ENCODE results near the gene NAPA. TPM values are rescaled to one million over a fixed set of nuclear protein-coding genes. Genes with fewer than 3 reads are reported as not detected.
A peak's percentile ranks its signal among the peaks of the same experiment; 100 is the strongest.

Gene NAPA
- 100 to 1,000 TPM in 3 of 7 donors, 10 to 100 TPM in 4; 85.8 to 171 (median 98.1) TPM for total RNA-seq
- 10 to 100 TPM; 51.3 to 64.1 (median 56.6) TPM for polyA plus RNA-seq
- long read RNA-seq, donor 1, transcript NAPA-201 (11 exons, 1,839 nt) = major isoform, 35 of 47 reads
- long read RNA-seq, donor 1, partial matches to known transcripts = 9 of 47 reads
- long read RNA-seq, donor 1, other reads (novel, unspliced or antisense) = 0 of 47 reads
- long read RNA-seq, donor 2, transcript NAPA-201 (11 exons, 1,839 nt) = major isoform, 31 of 38 reads
- long read RNA-seq, donor 2, partial matches to known transcripts = 0 of 38 reads
- long read RNA-seq, donor 2, other reads (novel, unspliced or antisense) = 6 of 38 reads

DNA sequence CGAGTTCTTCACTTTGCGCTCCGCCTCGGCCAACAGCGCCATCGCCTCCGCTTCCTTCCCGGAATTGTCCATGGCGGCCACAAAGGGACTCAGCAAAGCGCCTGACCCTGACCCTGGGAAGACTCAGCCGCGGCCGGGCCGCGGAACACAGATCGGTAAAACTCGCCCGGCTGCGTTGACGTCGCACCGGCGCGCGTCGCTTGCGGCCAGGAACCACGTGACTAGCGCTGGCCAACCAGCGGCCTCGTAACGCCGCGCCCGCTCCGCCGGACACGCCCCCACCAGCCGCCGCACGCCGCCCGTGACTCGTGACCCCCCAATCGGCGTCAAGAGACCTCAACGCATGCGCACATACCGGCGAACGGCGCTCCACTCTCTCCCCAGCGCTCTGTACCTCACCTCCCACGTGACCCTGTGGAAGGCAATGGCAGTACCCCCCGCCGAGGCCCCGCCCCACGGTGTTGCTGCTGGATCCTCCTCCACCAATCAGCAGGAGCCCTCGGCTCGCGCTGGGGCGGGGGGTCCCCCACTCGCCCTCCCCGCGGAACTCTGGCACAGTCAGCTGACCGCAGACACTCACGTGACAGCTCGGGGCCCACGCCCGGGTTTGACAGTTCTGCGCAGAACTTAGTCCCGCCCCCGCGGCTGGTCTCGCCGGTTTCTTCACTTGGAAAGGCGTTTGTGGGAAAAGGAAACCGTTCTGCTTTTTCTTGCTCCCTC, at the start of gene NAPA:
Gene NAPA (minus strand): TSS at position 195 of the 720 bp plus-strand sequence. CDS start 123 bp downstream, at position 72.
- peak; percentile 100 for DNase-seq
- TF ChIP-seq POLR2AphosphoS5 (IDR thresholded peaks at IDR 0.05) = peak; percentile 93 to 97 (median 94)
- TF ChIP-seq, protein P1, sequence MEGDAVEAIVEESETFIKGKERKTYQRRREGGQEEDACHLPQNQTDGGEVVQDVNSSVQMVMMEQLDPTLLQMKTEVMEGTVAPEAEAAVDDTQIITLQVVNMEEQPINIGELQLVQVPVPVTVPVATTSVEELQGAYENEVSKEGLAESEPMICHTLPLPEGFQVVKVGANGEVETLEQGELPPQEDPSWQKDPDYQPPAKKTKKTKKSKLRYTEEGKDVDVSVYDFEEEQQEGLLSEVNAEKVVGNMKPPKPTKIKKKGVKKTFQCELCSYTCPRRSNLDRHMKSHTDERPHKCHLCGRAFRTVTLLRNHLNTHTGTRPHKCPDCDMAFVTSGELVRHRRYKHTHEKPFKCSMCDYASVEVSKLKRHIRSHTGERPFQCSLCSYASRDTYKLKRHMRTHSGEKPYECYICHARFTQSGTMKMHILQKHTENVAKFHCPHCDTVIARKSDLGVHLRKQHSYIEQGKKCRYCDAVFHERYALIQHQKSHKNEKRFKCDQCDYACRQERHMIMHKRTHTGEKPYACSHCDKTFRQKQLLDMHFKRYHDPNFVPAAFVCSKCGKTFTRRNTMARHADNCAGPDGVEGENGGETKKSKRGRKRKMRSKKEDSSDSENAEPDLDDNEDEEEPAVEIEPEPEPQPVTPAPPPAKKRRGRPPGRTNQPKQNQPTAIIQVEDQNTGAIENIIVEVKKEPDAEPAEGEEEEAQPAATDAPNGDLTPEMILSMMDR (IDR thresholded peaks at IDR 0.05 in 8 of 11, conservative IDR thresholded peaks at IDR 0.05 in 3 of 11) = no peak
- TF ChIP-seq POLR2A (IDR thresholded peaks at IDR 0.05) = peak; percentile 9 to 60 (median 24)
- Histone ChIP-seq H3K36me3 (peaks cover 0 to 21% (median 0%) of the 10 kb centered on the region in 6 donors), H3K4me3 (peak within 1 kb of the TSS; percentile 70 to 96 (median 85)), H3K9me3 (no peaks in the 10 kb centered on the region), H3K4me1 (peaks cover 43 to 88% (median 67%) of the 10 kb centered on the region in 6 donors), H3K27me3 (replicated peaks in 1 of 7) (peaks cover 0 to 4% (median 0%) of the 10 kb centered on the region in 7 donors), H3K27ac (peak within 1 kb of the TSS; percentile 91 to 98 (median 95))
- WGBS, 5 donors = 0 to 2% (median 0%) methylated on average over 28 to 78 of the region's 78 CpGs
- intact Hi-C loops (cut with DNase I; ENCODE audit: low total_unique reads) = loop anchor here (5.0 kb wide), 1 partner anchor 92 kb away; the partner anchor contains the start of gene BICRA

DNA sequence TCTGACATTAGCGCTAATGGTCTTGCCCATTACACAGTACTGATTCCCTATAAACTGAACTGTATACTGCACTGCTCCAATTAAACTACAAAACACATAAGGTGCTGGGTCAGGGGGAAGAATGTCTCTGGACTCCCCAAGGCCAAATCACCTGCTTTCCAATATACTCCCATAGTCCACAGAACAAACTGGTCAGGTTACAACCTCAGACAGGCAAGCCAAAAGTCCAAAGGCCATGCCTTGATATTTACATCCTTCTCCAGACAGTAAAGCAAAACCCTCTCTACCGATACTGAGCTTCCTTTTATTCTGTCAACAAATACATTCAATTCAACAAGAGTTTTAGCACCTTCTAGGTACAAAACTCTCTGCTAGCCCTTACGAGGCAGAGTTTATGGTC, 49.2 kb upstream of the NAPA start:
- no peak for DNase-seq
- H3K36me3 ChIP-seq = no peaks in the 10 kb centered on the region
- H3K9me3 ChIP-seq = peaks cover 0 to 3% (median 0%) of the 10 kb centered on the region in 8 donors
- H3K27me3 ChIP-seq (replicated peaks in 1 of 7) = no peaks in the 10 kb centered on the region
- intact Hi-C loops (cut with DNase I; ENCODE audit: low total_unique reads) = no loop called here
- H3K4me3 ChIP-seq = no peak overlapping the region
- WGBS, 5 donors = 83 to 93% (median 92%) methylated on average over 3 of the region's 3 CpGs
- H3K27ac ChIP-seq = no peak overlapping the region
- TF ChIP-seq, protein P1 (IDR thresholded peaks at IDR 0.05 in 8 of 11, conservative IDR thresholded peaks at IDR 0.05 in 3 of 11) = no peak
- TF ChIP-seq POLR2A (IDR thresholded peaks at IDR 0.05) = no peak
- no peak for TF ChIP-seq POLR2AphosphoS5 (IDR thresholded peaks at IDR 0.05)
- H3K4me1 ChIP-seq = no peaks in the 10 kb centered on the region

DNA sequence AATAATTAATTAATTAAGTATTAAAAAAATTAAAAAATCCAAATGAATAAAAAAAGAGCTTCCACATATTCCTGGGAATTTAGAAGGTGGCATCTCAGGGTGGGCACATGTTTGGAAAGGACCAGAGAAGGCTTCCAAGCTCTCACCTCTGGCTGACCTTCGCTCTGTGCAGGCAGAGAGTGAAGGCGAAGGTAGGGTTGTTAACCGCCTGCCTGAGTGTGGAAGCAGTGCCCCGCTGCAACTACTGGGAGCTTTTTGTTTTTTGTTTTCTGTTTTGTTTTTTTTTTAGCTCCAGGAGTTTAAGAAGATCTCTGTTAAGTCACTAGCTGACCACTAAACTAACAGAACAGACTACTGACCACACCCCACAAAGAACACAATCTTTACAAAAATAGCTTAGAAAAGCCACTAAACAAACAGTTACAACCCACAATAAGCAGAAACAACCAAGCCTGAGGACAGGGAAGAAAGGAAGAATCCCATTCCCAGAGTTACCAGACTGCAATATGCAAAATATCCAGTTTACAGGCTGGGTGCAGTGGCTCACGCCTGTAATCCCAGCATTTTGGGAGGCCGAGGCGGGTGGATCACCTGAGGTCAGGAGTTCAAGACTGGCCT, 46.7 kb upstream of the NAPA start:
- intact Hi-C loops (cut with DNase I; ENCODE audit: low total_unique reads) = no loop called here
- H3K36me3 ChIP-seq = no peaks in the 10 kb centered on the region
- H3K9me3 ChIP-seq = peaks cover 0 to 3% (median 0%) of the 10 kb centered on the region in 8 donors
- no peak overlapping the region for H3K4me3 ChIP-seq
- H3K4me1 ChIP-seq = no peaks in the 10 kb centered on the region
- no peak overlapping the region for H3K27ac ChIP-seq
- 89 to 96% (median 91%) methylated on average over 7 of the region's 7 CpGs for WGBS, 5 donors
- H3K27me3 ChIP-seq (replicated peaks in 1 of 7) = peaks cover 0 to 5% (median 0%) of the 10 kb centered on the region in 7 donors
- DNase-seq = no peak
- TF ChIP-seq POLR2AphosphoS5 (IDR thresholded peaks at IDR 0.05) = no peak
- no peak for TF ChIP-seq POLR2A (IDR thresholded peaks at IDR 0.05)

DNA sequence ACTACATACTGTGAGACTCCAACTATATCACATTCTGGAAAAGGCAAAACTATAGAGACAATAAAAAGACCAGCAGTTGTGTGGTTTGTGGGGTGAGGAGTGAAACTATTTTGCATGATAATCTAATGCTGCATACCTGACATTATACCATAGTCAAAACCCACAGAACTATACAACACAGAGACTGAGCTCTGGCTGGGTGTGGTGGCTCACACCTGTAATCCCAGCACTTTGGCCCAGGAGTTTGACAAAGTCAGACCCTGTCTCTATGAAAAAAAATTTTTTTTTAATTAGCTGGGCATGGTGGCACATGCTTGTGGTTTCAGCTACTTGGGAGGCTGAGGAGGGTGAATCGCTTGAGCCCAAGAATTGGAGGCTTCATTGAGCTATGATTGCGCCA, 46.1 kb upstream of the NAPA start:
- Histone ChIP-seq H3K4me1 (no peaks in the 10 kb centered on the region), H3K27ac (no peak overlapping the region), H3K36me3 (no peaks in the 10 kb centered on the region), H3K4me3 (no peak overlapping the region), H3K9me3 (peaks cover 0 to 3% (median 0%) of the 10 kb centered on the region in 8 donors), H3K27me3 (replicated peaks in 1 of 7) (peaks cover 0 to 5% (median 0%) of the 10 kb centered on the region in 7 donors)
- DNase-seq = no peak
- whole genome bisulfite sequencing, 5 donors = 88 to 96% (median 91%) methylated on average over 2 of the region's 2 CpGs
- intact Hi-C loops (cut with DNase I; ENCODE audit: low total_unique reads) = no loop called here
- no peak for TF ChIP-seq POLR2AphosphoS5 (IDR thresholded peaks at IDR 0.05)
- TF ChIP-seq POLR2A (IDR thresholded peaks at IDR 0.05) = no peak
- TF ChIP-seq, protein P1 (IDR thresholded peaks at IDR 0.05 in 8 of 11, conservative IDR thresholded peaks at IDR 0.05 in 3 of 11) = no peak

Measured in spleen (tissue), 13 donors.